ENCODE results near the gene LRRC3B. TPM values are rescaled to one million over a fixed set of nuclear protein-coding genes. Genes with fewer than 3 reads are reported as not detected.
"Not testable (repeated sequence)": the region's sequence is repeated elsewhere in the genome, so short reads cannot be mapped to it uniquely, and the experiment has no call there.

The LRRC3B gene
- total and polyA plus RNA-seq, 2 experiments from 2014 or later = not detected

DNA sequence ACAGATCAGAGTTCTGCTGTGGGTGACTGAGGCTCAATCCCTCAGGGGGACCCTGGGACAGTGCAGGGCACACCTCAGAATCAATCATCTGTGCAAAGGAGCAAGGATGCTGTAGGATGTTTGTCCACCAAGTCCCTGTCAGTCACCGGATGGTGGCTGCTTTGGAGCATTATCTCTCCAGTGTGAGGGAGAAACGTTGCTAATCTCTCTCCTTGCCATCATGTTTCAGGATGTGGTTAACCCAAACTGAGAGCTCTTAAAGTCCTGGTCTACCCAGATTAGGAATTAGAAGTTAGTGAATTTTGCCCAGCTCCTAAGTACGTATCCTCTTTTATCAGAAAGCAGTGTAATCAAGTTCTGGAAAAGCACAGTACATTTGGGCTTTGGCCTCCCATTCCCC, 26.2 kb upstream of the LRRC3B start:
- H3K36me3 ChIP-seq (ENCODE audit: low read depth) = no peaks in the 10 kb centered on the region
- peaks cover 3% of the 10 kb centered on the region for H3K9me3 ChIP-seq (ENCODE audit: low read depth)
- H2AFZ ChIP-seq = no peak overlapping the region
- H3F3A ChIP-seq (ENCODE audit: insufficient read depth) = no peaks in the 10 kb centered on the region
- in situ Hi-C loops (cut with MboI) = no loop called here
- no peak overlapping the region for H3K9ac ChIP-seq
- H4K20me1 ChIP-seq (ENCODE audit: insufficient read depth) = no peaks in the 10 kb centered on the region
- H3K4me1 ChIP-seq (ENCODE audit: insufficient read depth) = no peaks in the 10 kb centered on the region
- H3K4me2 ChIP-seq (ENCODE audit: unreplicated experiment) = no peak overlapping the region
- no peak for DNase-seq
- no peaks in the 10 kb centered on the region for H3K79me2 ChIP-seq (ENCODE audit: insufficient read depth)
- 26 to 32% methylated on average over 3 of the region's 3 CpGs for WGBS, 2 experiments (ENCODE audit: low coverage in 1 of 2, low lambda C conversion rate in 2 of 2, missing lambda C conversion rate in 2 of 2)
- H3K9me2 ChIP-seq (ENCODE audit: insufficient read depth) = no peaks in the 10 kb centered on the region
- H3K27ac ChIP-seq = no peak overlapping the region
- no peak overlapping the region for H3K4me3 ChIP-seq
- no peak for TF ChIP-seq EZH2phosphoT487 (IDR thresholded peaks at IDR 0.05; ENCODE audit: insufficient read depth, low read depth)
- TF ChIP-seq EZH2 (IDR thresholded peaks at IDR 0.05; ENCODE audit: insufficient read depth, poor library complexity, severe bottlenecking) = no peak
- no peaks in the 10 kb centered on the region for H3K27me3 ChIP-seq (replicated peaks; ENCODE audit: insufficient read depth)

DNA sequence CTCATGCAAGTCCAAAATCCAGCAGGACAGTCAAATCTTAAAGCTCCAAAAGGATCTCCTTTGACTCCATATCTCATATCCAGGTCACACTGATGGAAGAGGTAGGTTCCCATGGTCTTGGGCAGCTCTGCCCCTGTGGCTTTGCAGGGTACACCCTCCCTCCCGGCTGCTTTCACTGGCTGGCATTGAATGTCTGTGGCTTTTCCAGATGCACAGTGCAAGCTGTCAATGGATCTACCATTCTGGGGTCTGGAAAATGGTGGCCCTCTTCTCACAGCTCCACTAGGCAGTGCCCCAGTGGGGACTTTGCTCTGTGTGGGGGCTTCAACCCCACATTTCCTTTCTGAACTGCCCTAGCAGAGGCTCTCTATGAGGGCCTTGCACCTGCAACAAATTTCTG, 19.3 kb upstream of the LRRC3B start:
- not testable (repeated sequence) for H3K4me2 ChIP-seq (ENCODE audit: unreplicated experiment); DNase-seq
- WGBS, 2 experiments (ENCODE audit: low coverage in 1 of 2, low lambda C conversion rate in 2 of 2, missing lambda C conversion rate in 2 of 2) = 8 to 20% methylated on average over 1 of the region's 1 CpG

DNA sequence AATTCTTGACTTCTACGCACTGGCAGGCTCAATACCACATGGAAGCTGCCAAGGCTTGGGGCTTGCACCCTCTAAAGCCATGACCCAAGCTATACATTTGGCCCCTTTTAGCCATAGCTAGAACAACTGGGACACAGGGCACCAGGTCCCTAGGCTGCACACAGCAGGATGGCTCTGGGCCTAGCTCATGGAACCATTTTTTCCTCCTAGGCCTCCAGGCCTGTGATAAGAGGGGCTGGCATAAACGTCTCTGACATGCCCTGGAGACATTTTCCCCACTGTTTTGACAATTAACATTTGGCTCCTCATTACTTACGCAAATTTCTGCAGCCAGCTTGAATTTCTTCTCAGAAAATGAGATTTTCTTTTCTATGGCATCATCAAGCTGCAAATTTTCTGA, 18.8 kb upstream of the LRRC3B start:
- H3K79me2 ChIP-seq (ENCODE audit: insufficient read depth); H3K9me2 ChIP-seq (ENCODE audit: insufficient read depth); H3K9me3 ChIP-seq (ENCODE audit: low read depth); H4K20me1 ChIP-seq (ENCODE audit: insufficient read depth); H3K27ac ChIP-seq; H3K4me1 ChIP-seq (ENCODE audit: insufficient read depth); H3K36me3 ChIP-seq (ENCODE audit: low read depth); H3F3A ChIP-seq (ENCODE audit: insufficient read depth); H3K4me3 ChIP-seq; in situ Hi-C loops (cut with MboI); DNase-seq; H2AFZ ChIP-seq; H3K9ac ChIP-seq; H3K4me2 ChIP-seq (ENCODE audit: unreplicated experiment); H3K27me3 ChIP-seq (replicated peaks; ENCODE audit: insufficient read depth): not testable (repeated sequence)
- 6 to 13% methylated on average over 3 of the region's 3 CpGs for WGBS, 2 experiments (ENCODE audit: low coverage in 1 of 2, low lambda C conversion rate in 2 of 2, missing lambda C conversion rate in 2 of 2)

More for the DNA sequence above, 19.3 kb upstream of the LRRC3B start:
- H3K9me2 ChIP-seq (ENCODE audit: insufficient read depth); H3K9me3 ChIP-seq (ENCODE audit: low read depth); H3F3A ChIP-seq (ENCODE audit: insufficient read depth); H3K4me3 ChIP-seq; H3K36me3 ChIP-seq (ENCODE audit: low read depth); H2AFZ ChIP-seq; H3K79me2 ChIP-seq (ENCODE audit: insufficient read depth); in situ Hi-C loops (cut with MboI); H3K9ac ChIP-seq; H3K27ac ChIP-seq; H3K4me1 ChIP-seq (ENCODE audit: insufficient read depth); H3K27me3 ChIP-seq (replicated peaks; ENCODE audit: insufficient read depth); H4K20me1 ChIP-seq (ENCODE audit: insufficient read depth): not testable (repeated sequence)

DNA sequence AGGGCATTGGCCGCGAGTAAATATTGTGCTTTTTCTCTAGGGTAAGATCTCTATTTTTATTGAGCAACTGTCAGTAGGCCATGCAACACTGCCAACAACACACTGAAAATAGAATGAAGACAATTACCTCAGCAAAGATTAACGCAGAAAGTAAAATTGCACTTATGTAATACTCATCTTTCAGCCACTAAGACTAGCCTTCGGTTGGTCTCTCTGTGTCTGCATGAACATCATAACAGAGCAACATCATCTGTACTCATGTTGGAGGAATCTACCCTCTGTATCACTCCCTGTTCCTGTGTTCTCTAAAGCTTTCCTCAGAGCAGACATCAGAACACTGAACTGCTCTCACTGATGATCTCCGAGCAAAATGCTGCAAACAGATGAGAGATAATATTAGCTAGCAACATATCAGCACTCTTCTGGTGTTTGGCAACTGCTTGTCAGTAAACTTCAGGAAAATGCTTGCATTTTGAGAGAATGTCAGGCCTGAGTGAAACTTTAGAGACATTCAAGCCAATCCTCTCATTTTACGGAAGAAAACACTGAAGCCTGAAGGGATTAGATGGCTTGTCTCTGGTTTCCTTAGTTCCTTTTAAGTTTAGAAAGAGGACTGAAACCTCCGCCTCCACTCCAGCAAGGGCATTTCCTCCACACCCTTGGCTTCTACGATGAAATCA, 8.4 kb upstream of the LRRC3B start:
- Histone ChIP-seq H2AFZ (no peak overlapping the region), H3K4me1 (ENCODE audit: insufficient read depth) (no peaks in the 10 kb centered on the region), H3K27me3 (replicated peaks; ENCODE audit: insufficient read depth) (no peaks in the 10 kb centered on the region), H3K36me3 (ENCODE audit: low read depth) (no peaks in the 10 kb centered on the region), H3K27ac (no peak overlapping the region), H3K79me2 (ENCODE audit: insufficient read depth) (no peaks in the 10 kb centered on the region), H3K4me2 (ENCODE audit: unreplicated experiment) (no peak overlapping the region), H3K9me3 (ENCODE audit: low read depth) (no peaks in the 10 kb centered on the region), H3K4me3 (no peak overlapping the region), H3F3A (ENCODE audit: insufficient read depth) (no peaks in the 10 kb centered on the region), H4K20me1 (ENCODE audit: insufficient read depth) (no peaks in the 10 kb centered on the region; the same call in 1 of the 2 replicates), H3K9me2 (ENCODE audit: insufficient read depth) (no peaks in the 10 kb centered on the region), H3K9ac (no peak overlapping the region)
- 1 to 3% methylated on average over 8 of the region's 8 CpGs for WGBS, 2 experiments (ENCODE audit: low coverage in 1 of 2, low lambda C conversion rate in 2 of 2, missing lambda C conversion rate in 2 of 2)
- in situ Hi-C loops (cut with MboI) = no loop called here
- DNase-seq = no peak
- TF ChIP-seq EZH2 (IDR thresholded peaks at IDR 0.05; ENCODE audit: insufficient read depth, poor library complexity, severe bottlenecking) (no peak), EZH2phosphoT487 (IDR thresholded peaks at IDR 0.05; ENCODE audit: insufficient read depth, low read depth) (no peak)

DNA sequence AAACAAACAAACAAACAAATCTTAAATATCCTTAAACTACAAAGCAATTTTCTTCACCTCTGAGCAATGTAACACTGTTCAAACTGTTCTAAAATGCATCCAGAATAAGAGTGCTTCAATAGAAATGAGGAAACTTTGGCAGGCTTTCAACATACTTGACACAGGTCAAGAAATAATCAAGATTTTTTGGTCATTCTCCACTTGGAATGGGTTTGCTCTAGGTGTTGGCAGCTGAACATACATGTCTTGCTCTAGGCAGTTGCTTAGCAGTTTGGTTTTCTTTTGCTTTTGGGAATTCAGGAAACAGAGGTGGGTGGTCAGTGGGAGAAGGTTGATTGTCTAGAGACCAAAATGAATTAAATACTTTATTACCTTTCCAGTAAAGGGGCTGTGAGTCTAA, 1.4 kb upstream of the LRRC3B start:
- no peaks in the 10 kb centered on the region for H3K9me3 ChIP-seq (ENCODE audit: low read depth)
- H3K9me2 ChIP-seq (ENCODE audit: insufficient read depth) = no peaks in the 10 kb centered on the region
- no peaks in the 10 kb centered on the region for H3K79me2 ChIP-seq (ENCODE audit: insufficient read depth)
- no peaks in the 10 kb centered on the region for H3F3A ChIP-seq (ENCODE audit: insufficient read depth)
- DNase-seq = no peak
- no peak overlapping the region for H3K9ac ChIP-seq
- in situ Hi-C loops (cut with MboI) = no loop called here
- no peaks in the 10 kb centered on the region for H3K36me3 ChIP-seq (ENCODE audit: low read depth)
- H3K4me2 ChIP-seq (ENCODE audit: unreplicated experiment) = no peak overlapping the region
- H3K4me1 ChIP-seq (ENCODE audit: insufficient read depth) = no peaks in the 10 kb centered on the region
- no peak overlapping the region for H3K27ac ChIP-seq
- H3K4me3 ChIP-seq = no peak overlapping the region
- TF ChIP-seq EZH2phosphoT487 (IDR thresholded peaks at IDR 0.05; ENCODE audit: insufficient read depth, low read depth) = no peak
- no peak for TF ChIP-seq EZH2 (IDR thresholded peaks at IDR 0.05; ENCODE audit: insufficient read depth, poor library complexity, severe bottlenecking)
- H2AFZ ChIP-seq = no peak overlapping the region
- no peaks in the 10 kb centered on the region; the same call in 1 of the 2 replicates for H4K20me1 ChIP-seq (ENCODE audit: insufficient read depth)
- no peaks in the 10 kb centered on the region for H3K27me3 ChIP-seq (replicated peaks; ENCODE audit: insufficient read depth)
